Liver (tissue), 9 donors: ENCODE measurements around the gene FOXP3. TPM values are rescaled to one million over a fixed set of nuclear protein-coding genes. Genes with fewer than 3 reads are reported as not detected.

Experiments used
- DNase-seq: peaks from one replicate; pipeline ENCODE4 v3.0.0-alpha.2; 2017; ENCODE audit warnings: low spot score
- H3K27ac ChIP-seq, 2 donors: one replicate each; pipeline ENCODE4 v1.7.0; 2013; ENCODE audit warnings: inconsistent platforms in 2 of 2, low read length in 2 of 2, control low read depth in 1 of 2, low read depth in 1 of 2, mild to moderate bottlenecking in 1 of 2
- H3K27me3 ChIP-seq, 4 donors: one replicate each; pipeline versions ENCODE4 v1.6.1 to v1.7.0; 2013; ENCODE audit warnings: low read length in 3 of 4, inconsistent platforms in 1 of 4, mild to moderate bottlenecking in 1 of 4, moderate library complexity in 1 of 4; ENCODE audit not compliant: control insufficient read depth in 4 of 4, insufficient read depth in 4 of 4
- H3K36me3 ChIP-seq, 4 donors: one replicate each; pipeline versions ENCODE4 v1.6.1 to v1.7.0; 2013; ENCODE audit warnings: low read length in 3 of 4, mild to moderate bottlenecking in 3 of 4, low read depth in 1 of 4, moderate library complexity in 1 of 4; ENCODE audit not compliant: control insufficient read depth in 4 of 4, insufficient read depth in 3 of 4
- H3K4me1 ChIP-seq, 4 donors: one replicate each; pipeline versions ENCODE4 v1.6.1 to v1.7.0; 2013; ENCODE audit warnings: low read length in 3 of 4, mild to moderate bottlenecking in 3 of 4, moderate library complexity in 1 of 4; ENCODE audit not compliant: control insufficient read depth in 4 of 4, insufficient read depth in 4 of 4
- H3K4me3 ChIP-seq, 3 donors: one replicate each; pipeline versions ENCODE4 v1.6.1 to v1.7.0; 2013; ENCODE audit warnings: low read length in 3 of 3, control low read depth in 1 of 3, low read depth in 1 of 3, mild to moderate bottlenecking in 1 of 3
- H3K9ac ChIP-seq, 2 donors: one replicate each; pipeline ENCODE4 v1.7.0; 2013; ENCODE audit warnings: low read length in 2 of 2, mild to moderate bottlenecking in 2 of 2, moderate library complexity in 2 of 2, control low read depth in 1 of 2, low read depth in 1 of 2
- H3K9me3 ChIP-seq, 4 donors: one replicate each; pipeline versions ENCODE4 v1.6.1 to v1.7.0; 2013; ENCODE audit warnings: low read length in 3 of 4; ENCODE audit not compliant: control insufficient read depth in 4 of 4
- EGR1 ChIP-seq, 2 donors: IDR thresholded peaks; 2 replicates each; pipeline ENCODE4 v1.6.1; 2016 to 2018; ENCODE audit warnings: antibody characterized with exemption in 2 of 2, low read depth in 2 of 2
- FOXA1 ChIP-seq: IDR thresholded peaks from 2 replicates; pipeline ENCODE4 v1.6.1; 2016; ENCODE audit warnings: antibody characterized with exemption
- FOXA2 ChIP-seq: IDR thresholded peaks from 2 replicates; pipeline ENCODE4 v1.6.1; 2016; ENCODE audit warnings: antibody characterized with exemption
- GABPA ChIP-seq, 2 donors: IDR thresholded peaks in 1 of 2; conservative IDR thresholded peaks in 1 of 2; 2 replicates each; pipeline ENCODE4 v1.6.1; 2016; ENCODE audit warnings: antibody characterized with exemption in 2 of 2, mild to moderate bottlenecking in 1 of 2, moderate library complexity in 1 of 2
- HNF4A ChIP-seq, 2 donors: conservative IDR thresholded peaks; 2 replicates each; pipeline ENCODE4 v1.6.1; 2016; ENCODE audit warnings: antibody characterized with exemption in 2 of 2, mild to moderate bottlenecking in 2 of 2
- HNF4G ChIP-seq: IDR thresholded peaks from 2 replicates; pipeline ENCODE4 v1.6.1; 2016; ENCODE audit warnings: antibody characterized with exemption
- JUND ChIP-seq, 2 donors: IDR thresholded peaks; 2 replicates each; pipeline ENCODE4 v1.6.1; 2016; ENCODE audit warnings: antibody characterized with exemption in 2 of 2
- NR2F2 ChIP-seq: IDR thresholded peaks from 2 replicates; pipeline ENCODE4 v1.6.1; 2016; ENCODE audit warnings: antibody characterized with exemption
- RAD21 ChIP-seq, 2 donors: IDR thresholded peaks; 2 replicates each; pipeline ENCODE4 v1.6.1; 2016; ENCODE audit warnings: antibody characterized with exemption in 2 of 2, mild to moderate bottlenecking in 2 of 2
- RXRA ChIP-seq, 2 donors: IDR thresholded peaks; 2 replicates each; pipeline ENCODE4 v1.6.1; 2017 to 2018; ENCODE audit warnings: antibody characterized with exemption in 2 of 2, mild to moderate bottlenecking in 1 of 2
- SP1 ChIP-seq: IDR thresholded peaks from 2 replicates; pipeline ENCODE4 v1.6.1; 2018; ENCODE audit warnings: antibody characterized with exemption, mild to moderate bottlenecking
- TAF1 ChIP-seq: conservative IDR thresholded peaks from 2 replicates; pipeline ENCODE4 v1.6.1; 2016; ENCODE audit warnings: antibody characterized with exemption, mild to moderate bottlenecking
- YY1 ChIP-seq: IDR thresholded peaks from 2 replicates; pipeline ENCODE4 v1.6.1; 2016; ENCODE audit warnings: antibody characterized with exemption, mild to moderate bottlenecking
- WGBS: extraction: QIAGEN DNeasy Blood & Tissue Kit; methylation state at CpG from one replicate; pipeline ENCODE4 v1.1.7; 2013; 5-methylcytosine and 5-hydroxymethylcytosine counted together
- polyA plus RNA-seq, 2 donors: library from polyadenylated mRNA; stranded (reverse) in 1 of 2; unstranded in 1 of 2; fragments of 200-250 nt in 1 of 2; fragments of >200 nt in 1 of 2; fragmentation: Nextera tagmentation in 1 of 2; extraction: Ambion mirVana in 1 of 2; gene quantifications; one replicate each; pipeline versions ENCODE4 v1.2.1 to v1.2.3, GENCODE V29; 2013 to 2015
- total RNA-seq, 2 donors: library from RNA; depleted of rRNA; stranded (reverse); fragments of >200 nt; gene quantifications; one replicate each; pipeline ENCODE4 v1.2.3, GENCODE V29; 2014
- TF ChIP-seq, protein P1 (sequence below): IDR thresholded peaks from 2 replicates; pipeline ENCODE4 v1.6.1; 2016; ENCODE audit warnings: antibody characterized with exemption
- TF ChIP-seq, protein P2 (sequence below): fragments of 150-350 bp; IDR thresholded peaks from 2 replicates; pipeline ENCODE4 v1.5.1; 2017; ENCODE audit warnings: improper control_type of control experiment, low read depth, low read length; ENCODE audit not compliant: missing input control
- TF ChIP-seq, protein P3 (sequence below): IDR thresholded peaks from 2 replicates; pipeline ENCODE4 v1.6.1; 2016; ENCODE audit warnings: antibody characterized with exemption, mild to moderate bottlenecking
- TF ChIP-seq, protein P4 (sequence below): IDR thresholded peaks from 2 replicates; pipeline ENCODE4 v1.6.1; 2016; ENCODE audit warnings: antibody characterized with exemption
- TF ChIP-seq, protein P5 (sequence below): IDR thresholded peaks from 2 replicates; pipeline ENCODE4 v1.6.1; 2016; ENCODE audit warnings: antibody characterized with exemption
- donor health status: healthy.
- donor health status: healthy.
- donor health status: healthy.
- donor health status: healthy.
- donor health status: healthy.

The FOXP3 gene
- total and polyA plus RNA-seq, 4 donors, result 0.05 to 0.65 (median 0.19) TPM

DNA sequence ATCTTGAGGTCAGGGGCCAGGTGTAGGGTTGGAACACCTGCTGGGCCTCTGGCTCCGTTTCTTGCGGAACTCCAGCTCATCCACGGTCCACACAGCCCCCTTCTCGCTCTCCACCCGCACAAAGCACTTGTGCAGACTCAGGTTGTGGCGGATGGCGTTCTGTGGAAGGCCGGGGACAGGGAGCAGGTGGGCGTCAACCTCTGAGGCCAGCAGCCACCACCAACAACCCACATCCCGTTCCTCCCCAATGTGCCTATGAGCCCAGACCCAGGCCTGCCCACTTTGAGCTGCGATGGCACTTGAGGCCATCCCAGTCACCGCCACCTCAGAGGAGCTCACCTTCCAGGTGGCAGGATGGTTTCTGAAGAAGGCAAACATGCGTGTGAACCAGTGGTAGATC lies 13.2 kb downstream of the FOXP3 start:
- Histone ChIP-seq H3K27ac (no peak overlapping the region), H3K9ac (no peak overlapping the region), H3K9me3 (no peaks in the 10 kb centered on the region), H3K27me3 (no peaks in the 10 kb centered on the region), H3K4me1 (no peaks in the 10 kb centered on the region), H3K4me3 (no peak overlapping the region), H3K36me3 (peaks cover 0 to 6% (median 2%) of the 10 kb centered on the region in 4 donors)
- WGBS, result 95% methylated on average over 13 of the region's 13 CpGs
- TF ChIP-seq RAD21 (IDR thresholded peaks at IDR 0.05) (no peak), NR2F2 (no peak), FOXA1 (no peak), EGR1 (IDR thresholded peaks at IDR 0.05; ENCODE audit: low read depth in 2 of 2) (no peak), HNF4G (no peak), RXRA (IDR thresholded peaks at IDR 0.05) (no peak), GABPA (IDR thresholded peaks at IDR 0.05 in 1 of 2, conservative IDR thresholded peaks at IDR 0.05 in 1 of 2) (no peak), JUND (IDR thresholded peaks at IDR 0.05) (no peak), FOXA2 (no peak), YY1 (no peak), TAF1 (no peak), SP1 (no peak), HNF4A (conservative IDR thresholded peaks at IDR 0.05) (no peak)
- TF ChIP-seq, protein P1, sequence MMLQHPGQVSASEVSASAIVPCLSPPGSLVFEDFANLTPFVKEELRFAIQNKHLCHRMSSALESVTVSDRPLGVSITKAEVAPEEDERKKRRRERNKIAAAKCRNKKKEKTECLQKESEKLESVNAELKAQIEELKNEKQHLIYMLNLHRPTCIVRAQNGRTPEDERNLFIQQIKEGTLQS, result no peak
- TF ChIP-seq, protein P2, sequence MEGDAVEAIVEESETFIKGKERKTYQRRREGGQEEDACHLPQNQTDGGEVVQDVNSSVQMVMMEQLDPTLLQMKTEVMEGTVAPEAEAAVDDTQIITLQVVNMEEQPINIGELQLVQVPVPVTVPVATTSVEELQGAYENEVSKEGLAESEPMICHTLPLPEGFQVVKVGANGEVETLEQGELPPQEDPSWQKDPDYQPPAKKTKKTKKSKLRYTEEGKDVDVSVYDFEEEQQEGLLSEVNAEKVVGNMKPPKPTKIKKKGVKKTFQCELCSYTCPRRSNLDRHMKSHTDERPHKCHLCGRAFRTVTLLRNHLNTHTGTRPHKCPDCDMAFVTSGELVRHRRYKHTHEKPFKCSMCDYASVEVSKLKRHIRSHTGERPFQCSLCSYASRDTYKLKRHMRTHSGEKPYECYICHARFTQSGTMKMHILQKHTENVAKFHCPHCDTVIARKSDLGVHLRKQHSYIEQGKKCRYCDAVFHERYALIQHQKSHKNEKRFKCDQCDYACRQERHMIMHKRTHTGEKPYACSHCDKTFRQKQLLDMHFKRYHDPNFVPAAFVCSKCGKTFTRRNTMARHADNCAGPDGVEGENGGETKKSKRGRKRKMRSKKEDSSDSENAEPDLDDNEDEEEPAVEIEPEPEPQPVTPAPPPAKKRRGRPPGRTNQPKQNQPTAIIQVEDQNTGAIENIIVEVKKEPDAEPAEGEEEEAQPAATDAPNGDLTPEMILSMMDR, result no peak
- TF ChIP-seq, protein P3, sequence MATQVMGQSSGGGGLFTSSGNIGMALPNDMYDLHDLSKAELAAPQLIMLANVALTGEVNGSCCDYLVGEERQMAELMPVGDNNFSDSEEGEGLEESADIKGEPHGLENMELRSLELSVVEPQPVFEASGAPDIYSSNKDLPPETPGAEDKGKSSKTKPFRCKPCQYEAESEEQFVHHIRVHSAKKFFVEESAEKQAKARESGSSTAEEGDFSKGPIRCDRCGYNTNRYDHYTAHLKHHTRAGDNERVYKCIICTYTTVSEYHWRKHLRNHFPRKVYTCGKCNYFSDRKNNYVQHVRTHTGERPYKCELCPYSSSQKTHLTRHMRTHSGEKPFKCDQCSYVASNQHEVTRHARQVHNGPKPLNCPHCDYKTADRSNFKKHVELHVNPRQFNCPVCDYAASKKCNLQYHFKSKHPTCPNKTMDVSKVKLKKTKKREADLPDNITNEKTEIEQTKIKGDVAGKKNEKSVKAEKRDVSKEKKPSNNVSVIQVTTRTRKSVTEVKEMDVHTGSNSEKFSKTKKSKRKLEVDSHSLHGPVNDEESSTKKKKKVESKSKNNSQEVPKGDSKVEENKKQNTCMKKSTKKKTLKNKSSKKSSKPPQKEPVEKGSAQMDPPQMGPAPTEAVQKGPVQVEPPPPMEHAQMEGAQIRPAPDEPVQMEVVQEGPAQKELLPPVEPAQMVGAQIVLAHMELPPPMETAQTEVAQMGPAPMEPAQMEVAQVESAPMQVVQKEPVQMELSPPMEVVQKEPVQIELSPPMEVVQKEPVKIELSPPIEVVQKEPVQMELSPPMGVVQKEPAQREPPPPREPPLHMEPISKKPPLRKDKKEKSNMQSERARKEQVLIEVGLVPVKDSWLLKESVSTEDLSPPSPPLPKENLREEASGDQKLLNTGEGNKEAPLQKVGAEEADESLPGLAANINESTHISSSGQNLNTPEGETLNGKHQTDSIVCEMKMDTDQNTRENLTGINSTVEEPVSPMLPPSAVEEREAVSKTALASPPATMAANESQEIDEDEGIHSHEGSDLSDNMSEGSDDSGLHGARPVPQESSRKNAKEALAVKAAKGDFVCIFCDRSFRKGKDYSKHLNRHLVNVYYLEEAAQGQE, result no peak
- TF ChIP-seq, protein P4, sequence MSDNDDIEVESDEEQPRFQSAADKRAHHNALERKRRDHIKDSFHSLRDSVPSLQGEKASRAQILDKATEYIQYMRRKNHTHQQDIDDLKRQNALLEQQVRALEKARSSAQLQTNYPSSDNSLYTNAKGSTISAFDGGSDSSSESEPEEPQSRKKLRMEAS, result no peak
- TF ChIP-seq, protein P5, sequence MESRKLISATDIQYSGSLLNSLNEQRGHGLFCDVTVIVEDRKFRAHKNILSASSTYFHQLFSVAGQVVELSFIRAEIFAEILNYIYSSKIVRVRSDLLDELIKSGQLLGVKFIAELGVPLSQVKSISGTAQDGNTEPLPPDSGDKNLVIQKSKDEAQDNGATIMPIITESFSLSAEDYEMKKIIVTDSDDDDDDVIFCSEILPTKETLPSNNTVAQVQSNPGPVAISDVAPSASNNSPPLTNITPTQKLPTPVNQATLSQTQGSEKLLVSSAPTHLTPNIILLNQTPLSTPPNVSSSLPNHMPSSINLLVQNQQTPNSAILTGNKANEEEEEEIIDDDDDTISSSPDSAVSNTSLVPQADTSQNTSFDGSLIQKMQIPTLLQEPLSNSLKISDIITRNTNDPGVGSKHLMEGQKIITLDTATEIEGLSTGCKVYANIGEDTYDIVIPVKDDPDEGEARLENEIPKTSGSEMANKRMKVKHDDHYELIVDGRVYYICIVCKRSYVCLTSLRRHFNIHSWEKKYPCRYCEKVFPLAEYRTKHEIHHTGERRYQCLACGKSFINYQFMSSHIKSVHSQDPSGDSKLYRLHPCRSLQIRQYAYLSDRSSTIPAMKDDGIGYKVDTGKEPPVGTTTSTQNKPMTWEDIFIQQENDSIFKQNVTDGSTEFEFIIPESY, result no peak
- DNase-seq, result no peak
